ENCODE results near the gene PRDM13.
A peak's percentile ranks its signal among the peaks of the same experiment; 100 is the strongest.
"Not testable (repeated sequence)": the region's sequence is repeated elsewhere in the genome, so short reads cannot be mapped to it uniquely, and the experiment has no call there.

Gene PRDM13

GRCh38 chr6:99606656-99607415, at the start of gene PRDM13:
PRDM13 (plus strand) TSS chr6:99606833; CDS start chr6:99607035, 202 bp downstream.
- no peak for DNase-seq (ENCODE audit: low read depth)

- no peak for DNase-seq (ENCODE audit: low read depth)
Observed at GRCh38 chr6:99559057-99559456, 47.6 kb upstream of the PRDM13 start.

GRCh38 chr6:99560668-99561067, 46.0 kb upstream of the PRDM13 start:
- no peak for DNase-seq (ENCODE audit: low read depth)

- DNase-seq (ENCODE audit: low read depth), result no peak
Observed at GRCh38 chr6:99563056-99563723, 43.4 kb upstream of the PRDM13 start.

GRCh38 chr6:99568103-99568933, 38.3 kb upstream of the PRDM13 start, which contains the start of gene CCNC:
CCNC (minus strand) TSS chr6:99568660; CDS start chr6:99568527, 133 bp downstream.
- DNase-seq (ENCODE audit: low read depth), result peak; percentile 94

GRCh38 chr6:99573980-99574617, 32.5 kb upstream of the PRDM13 start:
- no peak for DNase-seq (ENCODE audit: low read depth)

- DNase-seq (ENCODE audit: low read depth), result no peak
Observed at GRCh38 chr6:99575544-99576227, 30.9 kb upstream of the PRDM13 start.

GRCh38 chr6:99579781-99580180, 26.9 kb upstream of the PRDM13 start:
- no peak for DNase-seq (ENCODE audit: low read depth)

GRCh38 chr6:99587792-99588191, 18.8 kb upstream of the PRDM13 start:
- no peak for DNase-seq (ENCODE audit: low read depth)

GRCh38 chr6:99588618-99589289, 17.9 kb upstream of the PRDM13 start:
- peak; percentile 55 for DNase-seq (ENCODE audit: low read depth)

GRCh38 chr6:99589290-99589672, 17.4 kb upstream of the PRDM13 start:
- no peak for DNase-seq (ENCODE audit: low read depth)

- no peak for DNase-seq (ENCODE audit: low read depth)
Observed at GRCh38 chr6:99589907-99590493, 16.6 kb upstream of the PRDM13 start.

GRCh38 chr6:99590728-99591672, 15.6 kb upstream of the PRDM13 start:
- DNase-seq (ENCODE audit: low read depth), result no peak

- DNase-seq (ENCODE audit: low read depth), result no peak
Observed at GRCh38 chr6:99591673-99592364, 14.8 kb upstream of the PRDM13 start.

- DNase-seq (ENCODE audit: low read depth), result peak; percentile 66
Observed at GRCh38 chr6:99592900-99593299, 13.7 kb upstream of the PRDM13 start.

- not testable (repeated sequence) for DNase-seq (ENCODE audit: low read depth)
Observed at GRCh38 chr6:99594696-99595095, 11.9 kb upstream of the PRDM13 start.

GRCh38 chr6:99602520-99603420, 3.9 kb upstream of the PRDM13 start:
- no peak for DNase-seq (ENCODE audit: low read depth)
